ENCODE data around the gene CRYGN. TPM values are rescaled to one million over a fixed set of nuclear protein-coding genes. Genes with fewer than 3 reads are reported as not detected.

The CRYGN gene
- polyA plus RNA-seq, 1 of the 3 experiments (the other 2 are of a cell fraction): not detected

DNA sequence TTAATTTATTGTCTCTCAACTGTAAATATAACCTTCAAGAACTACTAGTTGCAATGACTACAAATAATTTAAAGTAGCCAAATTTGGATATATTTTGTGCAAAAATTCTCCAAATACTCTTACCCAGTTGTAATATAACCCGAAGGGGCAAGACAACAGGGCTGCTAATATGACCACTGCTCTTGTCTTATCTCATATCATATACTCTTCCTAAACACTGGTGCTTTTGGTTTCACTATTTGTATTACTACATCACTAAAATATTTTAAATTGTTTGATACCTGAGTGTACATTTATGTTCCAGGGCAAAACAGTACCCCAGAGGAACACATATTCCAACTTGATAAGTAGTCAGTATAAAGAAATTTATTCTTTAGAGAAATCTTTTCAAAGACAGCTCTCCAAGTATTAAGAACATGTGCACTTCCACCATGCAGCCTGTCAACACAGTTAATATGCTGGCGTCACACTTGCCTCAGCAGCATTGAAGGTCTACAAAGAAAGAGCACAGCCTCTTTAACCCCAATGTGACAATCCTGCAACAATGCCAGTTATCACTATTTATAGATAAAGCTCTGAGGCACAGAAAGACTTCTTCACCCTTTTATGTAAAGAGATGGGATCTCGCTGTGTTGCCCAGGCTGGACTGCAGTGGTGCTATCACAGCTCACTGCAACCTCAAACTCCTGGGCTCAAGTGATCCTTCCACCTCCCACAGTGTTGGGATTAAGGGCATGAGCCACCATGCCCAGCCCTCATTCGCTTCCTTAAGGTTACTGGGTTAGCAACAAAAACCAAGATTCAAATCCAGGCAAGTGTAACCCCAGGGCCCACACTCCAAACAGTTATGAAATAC is 41.9 kb upstream of the CRYGN start:
- no peak overlapping the region for H2AFZ ChIP-seq (ENCODE audit: low read depth)
- H3K36me3 ChIP-seq (replicated peaks in 1 of 2; ENCODE audit: control insufficient read depth in 1 of 2, insufficient read depth in 2 of 2, low read length in 1 of 2): peaks cover 53 to 75% of the 10 kb centered on the region in 2 experiments
- H4K20me1 ChIP-seq (ENCODE audit: insufficient read depth): peaks cover 24% of the 10 kb centered on the region; the same call in 1 of the 2 replicates
- no peak overlapping the region for H3K27ac ChIP-seq (ENCODE audit: low read depth in 2 of 2, low read length in 1 of 2)
- ChIA-PET CTCF (interaction anchor here (1.0 to 1.7 kb wide), 3 partner anchors 13 to 301 kb away, joined by 3 to 4 read pairs (median 3); no protein-coding TSS in a partner anchor), POLR2A (no interaction called here)
- H3K9ac ChIP-seq: no peak overlapping the region
- no peaks in the 10 kb centered on the region for H3K27me3 ChIP-seq (ENCODE audit: insufficient read depth)
- H3K9me2 ChIP-seq: no peaks in the 10 kb centered on the region
- 94% methylated on average over 4 of the region's 4 CpGs for WGBS (ENCODE audit: low lambda C conversion rate)
- no peak overlapping the region for H3K4me3 ChIP-seq (ENCODE audit: low read depth in 2 of 2, low read length in 1 of 2)
- DNase-seq: no peak
- H3K79me2 ChIP-seq (ENCODE audit: insufficient read depth): peaks cover 94% of the 10 kb centered on the region
- peaks cover 3 to 7% of the 10 kb centered on the region in 2 experiments; a peak in 2 of 4 replicates for H3K4me1 ChIP-seq (ENCODE audit: control insufficient read depth in 1 of 2, insufficient read depth in 2 of 2, low read depth in 1 of 2, low read length in 1 of 2)
- no peaks in the 10 kb centered on the region for H3K9me3 ChIP-seq
- peaks cover 27% of the 10 kb centered on the region for H3F3A ChIP-seq (replicated peaks; ENCODE audit: insufficient read depth)
- no peak overlapping the region for H3K4me2 ChIP-seq
- no peak for TF ChIP-seq YY1 (IDR thresholded peaks at IDR 0.05; ENCODE audit: low read depth)
- TF ChIP-seq ELF1 (IDR thresholded peaks at IDR 0.05): no peak
- TF ChIP-seq, protein P1, sequence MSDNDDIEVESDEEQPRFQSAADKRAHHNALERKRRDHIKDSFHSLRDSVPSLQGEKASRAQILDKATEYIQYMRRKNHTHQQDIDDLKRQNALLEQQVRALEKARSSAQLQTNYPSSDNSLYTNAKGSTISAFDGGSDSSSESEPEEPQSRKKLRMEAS (IDR thresholded peaks at IDR 0.05; ENCODE audit: low read depth): no peak
- no peak for TF ChIP-seq SMC3 (IDR thresholded peaks at IDR 0.05; ENCODE audit: low read depth, low read length)
- TF ChIP-seq, protein P2, sequence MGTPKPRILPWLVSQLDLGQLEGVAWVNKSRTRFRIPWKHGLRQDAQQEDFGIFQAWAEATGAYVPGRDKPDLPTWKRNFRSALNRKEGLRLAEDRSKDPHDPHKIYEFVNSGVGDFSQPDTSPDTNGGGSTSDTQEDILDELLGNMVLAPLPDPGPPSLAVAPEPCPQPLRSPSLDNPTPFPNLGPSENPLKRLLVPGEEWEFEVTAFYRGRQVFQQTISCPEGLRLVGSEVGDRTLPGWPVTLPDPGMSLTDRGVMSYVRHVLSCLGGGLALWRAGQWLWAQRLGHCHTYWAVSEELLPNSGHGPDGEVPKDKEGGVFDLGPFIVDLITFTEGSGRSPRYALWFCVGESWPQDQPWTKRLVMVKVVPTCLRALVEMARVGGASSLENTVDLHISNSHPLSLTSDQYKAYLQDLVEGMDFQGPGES (IDR thresholded peaks at IDR 0.05; ENCODE audit: low read depth, low read length): no peak
- no peak for TF ChIP-seq RFX5 (IDR thresholded peaks at IDR 0.05; ENCODE audit: low read length)
- TF ChIP-seq FOXJ3 (CRISPR knock-in tag; IDR thresholded peaks at IDR 0.05): no peak
- TF ChIP-seq, protein P3, sequence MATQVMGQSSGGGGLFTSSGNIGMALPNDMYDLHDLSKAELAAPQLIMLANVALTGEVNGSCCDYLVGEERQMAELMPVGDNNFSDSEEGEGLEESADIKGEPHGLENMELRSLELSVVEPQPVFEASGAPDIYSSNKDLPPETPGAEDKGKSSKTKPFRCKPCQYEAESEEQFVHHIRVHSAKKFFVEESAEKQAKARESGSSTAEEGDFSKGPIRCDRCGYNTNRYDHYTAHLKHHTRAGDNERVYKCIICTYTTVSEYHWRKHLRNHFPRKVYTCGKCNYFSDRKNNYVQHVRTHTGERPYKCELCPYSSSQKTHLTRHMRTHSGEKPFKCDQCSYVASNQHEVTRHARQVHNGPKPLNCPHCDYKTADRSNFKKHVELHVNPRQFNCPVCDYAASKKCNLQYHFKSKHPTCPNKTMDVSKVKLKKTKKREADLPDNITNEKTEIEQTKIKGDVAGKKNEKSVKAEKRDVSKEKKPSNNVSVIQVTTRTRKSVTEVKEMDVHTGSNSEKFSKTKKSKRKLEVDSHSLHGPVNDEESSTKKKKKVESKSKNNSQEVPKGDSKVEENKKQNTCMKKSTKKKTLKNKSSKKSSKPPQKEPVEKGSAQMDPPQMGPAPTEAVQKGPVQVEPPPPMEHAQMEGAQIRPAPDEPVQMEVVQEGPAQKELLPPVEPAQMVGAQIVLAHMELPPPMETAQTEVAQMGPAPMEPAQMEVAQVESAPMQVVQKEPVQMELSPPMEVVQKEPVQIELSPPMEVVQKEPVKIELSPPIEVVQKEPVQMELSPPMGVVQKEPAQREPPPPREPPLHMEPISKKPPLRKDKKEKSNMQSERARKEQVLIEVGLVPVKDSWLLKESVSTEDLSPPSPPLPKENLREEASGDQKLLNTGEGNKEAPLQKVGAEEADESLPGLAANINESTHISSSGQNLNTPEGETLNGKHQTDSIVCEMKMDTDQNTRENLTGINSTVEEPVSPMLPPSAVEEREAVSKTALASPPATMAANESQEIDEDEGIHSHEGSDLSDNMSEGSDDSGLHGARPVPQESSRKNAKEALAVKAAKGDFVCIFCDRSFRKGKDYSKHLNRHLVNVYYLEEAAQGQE (IDR thresholded peaks at IDR 0.05; ENCODE audit: low read depth, low read length): no peak
- no peak for TF ChIP-seq NFIC (IDR thresholded peaks at IDR 0.05; ENCODE audit: borderline replicate concordance)
- TF ChIP-seq MXI1 (IDR thresholded peaks at IDR 0.05; ENCODE audit: low read depth, low read length): no peak

DNA sequence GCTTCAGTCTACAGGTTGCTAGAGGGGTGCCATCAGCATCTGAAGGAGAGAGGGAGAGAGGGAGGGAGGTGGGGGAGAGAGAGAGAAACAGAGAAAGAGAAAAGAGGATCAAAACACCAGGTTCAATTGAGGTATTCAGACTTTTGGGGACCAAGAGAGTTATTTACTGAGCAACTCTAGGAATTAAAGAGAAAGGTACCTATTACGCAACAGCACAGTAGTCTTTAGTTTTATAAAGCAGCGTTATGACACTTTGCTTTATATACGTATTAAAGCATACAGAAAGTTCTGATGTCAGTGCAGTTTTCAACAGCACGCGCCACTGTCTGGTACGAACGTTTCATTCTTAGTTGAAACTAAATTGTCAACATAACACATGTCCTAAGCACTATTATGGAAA is 37.9 kb upstream of the CRYGN start:
- peaks cover 50 to 71% of the 10 kb centered on the region in 2 experiments for H3K36me3 ChIP-seq (replicated peaks in 1 of 2; ENCODE audit: control insufficient read depth in 1 of 2, insufficient read depth in 2 of 2, low read length in 1 of 2)
- ChIA-PET POLR2A (no interaction called here), CTCF (interaction anchor here (0.7 to 2.8 kb wide), 8 partner anchors 10 to 123 kb away, joined by 3 to 9 read pairs (median 4); no protein-coding TSS in a partner anchor)
- no peak overlapping the region for H3K4me3 ChIP-seq (ENCODE audit: low read depth in 2 of 2, low read length in 1 of 2)
- H3F3A ChIP-seq (replicated peaks; ENCODE audit: insufficient read depth): peaks cover 13% of the 10 kb centered on the region
- H3K9me3 ChIP-seq: no peaks in the 10 kb centered on the region
- no peak overlapping the region for H3K4me2 ChIP-seq
- H3K27ac ChIP-seq (ENCODE audit: low read depth in 2 of 2, low read length in 1 of 2): no peak overlapping the region
- H3K27me3 ChIP-seq (ENCODE audit: insufficient read depth): no peaks in the 10 kb centered on the region
- DNase-seq: no peak
- H3K9ac ChIP-seq: no peak overlapping the region
- H2AFZ ChIP-seq (ENCODE audit: low read depth): no peak overlapping the region
- H3K4me1 ChIP-seq (ENCODE audit: control insufficient read depth in 1 of 2, insufficient read depth in 2 of 2, low read depth in 1 of 2, low read length in 1 of 2): peaks cover 0 to 4% of the 10 kb centered on the region in 2 experiments; a peak in 1 of 4 replicates
- no peaks in the 10 kb centered on the region for H3K9me2 ChIP-seq
- H3K79me2 ChIP-seq (ENCODE audit: insufficient read depth): peaks cover 99% of the 10 kb centered on the region
- WGBS (ENCODE audit: low lambda C conversion rate): 97% methylated on average over 7 of the region's 7 CpGs
- H4K20me1 ChIP-seq (ENCODE audit: insufficient read depth): peaks cover 17% of the 10 kb centered on the region; the same call in 1 of the 2 replicates
- TF ChIP-seq NFIC (IDR thresholded peaks at IDR 0.05; ENCODE audit: borderline replicate concordance) (no peak), ELF1 (IDR thresholded peaks at IDR 0.05) (no peak), YY1 (IDR thresholded peaks at IDR 0.05; ENCODE audit: low read depth) (no peak), EP300 (IDR thresholded peaks at IDR 0.05; ENCODE audit: borderline replicate concordance in 1 of 2, low read depth in 1 of 2, low read length in 1 of 2) (no peak), RCOR1 (IDR thresholded peaks at IDR 0.05; ENCODE audit: low read length) (no peak), RFX5 (IDR thresholded peaks at IDR 0.05; ENCODE audit: low read length) (no peak), EZH2phosphoT487 (IDR thresholded peaks at IDR 0.05; ENCODE audit: borderline replicate concordance, low read depth) (no peak), RXRA (IDR thresholded peaks at IDR 0.05; ENCODE audit: borderline replicate concordance, low read depth) (no peak), MXI1 (IDR thresholded peaks at IDR 0.05; ENCODE audit: low read depth, low read length) (no peak)
- TF ChIP-seq, protein P4, sequence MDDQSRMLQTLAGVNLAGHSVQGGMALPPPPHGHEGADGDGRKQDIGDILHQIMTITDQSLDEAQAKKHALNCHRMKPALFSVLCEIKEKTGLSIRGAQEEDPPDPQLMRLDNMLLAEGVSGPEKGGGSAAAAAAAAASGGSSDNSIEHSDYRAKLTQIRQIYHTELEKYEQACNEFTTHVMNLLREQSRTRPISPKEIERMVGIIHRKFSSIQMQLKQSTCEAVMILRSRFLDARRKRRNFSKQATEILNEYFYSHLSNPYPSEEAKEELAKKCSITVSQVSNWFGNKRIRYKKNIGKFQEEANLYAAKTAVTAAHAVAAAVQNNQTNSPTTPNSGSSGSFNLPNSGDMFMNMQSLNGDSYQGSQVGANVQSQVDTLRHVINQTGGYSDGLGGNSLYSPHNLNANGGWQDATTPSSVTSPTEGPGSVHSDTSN (IDR thresholded peaks at IDR 0.05): no peak
- TF ChIP-seq, protein P1 (IDR thresholded peaks at IDR 0.05; ENCODE audit: low read depth): no peak
- TF ChIP-seq, protein P5, sequence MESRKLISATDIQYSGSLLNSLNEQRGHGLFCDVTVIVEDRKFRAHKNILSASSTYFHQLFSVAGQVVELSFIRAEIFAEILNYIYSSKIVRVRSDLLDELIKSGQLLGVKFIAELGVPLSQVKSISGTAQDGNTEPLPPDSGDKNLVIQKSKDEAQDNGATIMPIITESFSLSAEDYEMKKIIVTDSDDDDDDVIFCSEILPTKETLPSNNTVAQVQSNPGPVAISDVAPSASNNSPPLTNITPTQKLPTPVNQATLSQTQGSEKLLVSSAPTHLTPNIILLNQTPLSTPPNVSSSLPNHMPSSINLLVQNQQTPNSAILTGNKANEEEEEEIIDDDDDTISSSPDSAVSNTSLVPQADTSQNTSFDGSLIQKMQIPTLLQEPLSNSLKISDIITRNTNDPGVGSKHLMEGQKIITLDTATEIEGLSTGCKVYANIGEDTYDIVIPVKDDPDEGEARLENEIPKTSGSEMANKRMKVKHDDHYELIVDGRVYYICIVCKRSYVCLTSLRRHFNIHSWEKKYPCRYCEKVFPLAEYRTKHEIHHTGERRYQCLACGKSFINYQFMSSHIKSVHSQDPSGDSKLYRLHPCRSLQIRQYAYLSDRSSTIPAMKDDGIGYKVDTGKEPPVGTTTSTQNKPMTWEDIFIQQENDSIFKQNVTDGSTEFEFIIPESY (IDR thresholded peaks at IDR 0.05; ENCODE audit: borderline replicate concordance, low read depth): no peak

Data from SK-N-SH (cell line).